ENCODE measurements around the gene GALNT2.

The GALNT2 gene

DNA sequence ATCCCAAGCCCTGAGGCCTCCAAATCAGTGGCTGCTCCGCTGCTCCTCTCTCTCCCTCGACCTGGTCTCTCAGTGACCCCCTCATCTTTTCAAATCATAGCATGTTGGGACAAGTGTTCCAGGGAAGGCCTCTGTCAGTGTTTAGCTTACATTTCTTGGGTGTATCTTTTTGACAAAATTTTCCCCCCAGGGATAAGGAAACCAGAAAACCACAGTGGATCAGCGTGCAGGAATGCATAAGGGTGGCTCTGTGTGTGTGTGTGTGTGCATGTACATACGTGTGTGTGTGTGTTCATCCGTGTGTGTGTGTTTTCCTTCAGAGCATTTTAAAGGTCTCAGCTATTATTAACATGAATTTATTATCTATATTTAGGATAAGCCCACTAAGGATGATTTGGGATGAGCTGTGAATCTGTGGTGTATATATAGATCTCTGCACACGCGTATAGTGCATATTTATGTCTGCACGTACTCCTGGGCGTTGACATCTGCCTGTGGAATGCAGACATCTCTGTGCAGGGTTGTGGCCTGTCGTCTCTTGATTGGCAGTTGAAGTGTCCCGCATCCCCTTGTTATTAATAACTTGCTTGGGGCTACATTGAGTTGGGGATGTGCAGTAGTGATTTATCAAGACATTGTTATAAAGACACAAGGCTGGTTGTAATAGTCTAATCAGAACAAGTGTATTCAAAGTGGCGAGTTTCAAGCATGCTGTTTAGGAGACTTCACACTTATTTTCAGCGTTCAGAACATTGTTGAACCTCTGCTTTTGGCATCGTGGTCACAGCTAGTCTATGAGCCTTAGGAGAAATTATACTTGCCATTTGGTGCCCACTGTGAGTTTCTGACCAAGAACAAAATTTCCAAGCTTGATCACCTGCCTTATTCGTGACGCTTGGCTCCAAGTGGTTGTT lies 55.6 kb downstream of the GALNT2 start:
- no peak for DNase-seq
- no CpG with 5 or more reads among the region's 16 CpGs for whole genome bisulfite sequencing (ENCODE audit: extremely low coverage, insufficient coverage, low lambda C conversion rate)
- H3K27ac ChIP-seq (ENCODE audit: low read depth, low read length) = no peak overlapping the region

DNA sequence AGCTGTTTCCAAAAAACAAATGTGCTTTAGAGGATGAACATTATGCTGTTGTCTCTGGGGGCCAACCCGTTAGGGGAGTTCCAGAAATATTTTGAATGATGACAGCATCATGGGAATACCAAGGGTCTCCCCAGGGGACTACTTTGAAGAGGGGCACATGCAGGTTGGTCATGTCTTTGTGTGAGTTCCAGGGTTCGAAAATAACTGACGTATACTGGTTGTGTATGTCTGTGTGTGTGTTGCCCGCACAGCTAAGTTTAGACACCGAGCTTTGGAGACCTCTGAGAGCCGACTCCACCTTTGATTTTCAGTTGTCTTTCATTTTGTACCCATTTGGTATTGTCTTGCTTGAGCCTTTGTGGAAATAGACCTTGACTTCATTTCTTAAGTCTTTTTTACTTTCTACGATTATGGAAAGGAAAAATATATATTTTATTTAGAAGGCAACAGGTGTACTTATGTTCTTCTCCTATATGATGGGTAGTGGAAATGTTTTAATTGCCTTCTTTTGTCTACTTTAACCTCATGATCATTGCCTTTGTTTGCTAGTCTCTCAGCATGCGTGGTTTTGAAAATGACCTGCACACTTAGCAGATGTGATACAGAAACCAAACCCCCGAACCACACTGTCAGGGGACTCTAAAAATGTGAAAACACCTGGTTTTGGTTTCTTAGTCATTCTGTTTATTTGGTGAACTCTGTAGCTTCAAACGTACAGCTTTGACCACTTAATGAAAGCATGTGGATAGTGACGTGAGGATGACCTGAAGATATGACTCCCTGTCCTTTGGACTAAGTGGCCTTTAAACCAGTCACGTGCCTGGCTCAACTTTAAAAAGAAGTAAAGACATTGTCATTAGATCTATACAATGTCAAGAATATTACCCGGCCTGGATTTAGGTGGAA lies 56.5 kb downstream of the GALNT2 start:
- Histone ChIP-seq H3K36me3 (ENCODE audit: control insufficient read depth, insufficient read depth, low read length) (no peaks in the 10 kb centered on the region), H3K9ac (ENCODE audit: low read length) (no peak overlapping the region), H2BK5ac (ENCODE audit: low read length) (no peak overlapping the region), H3K4ac (ENCODE audit: low read depth, low read length) (no peak overlapping the region), H3K56ac (ENCODE audit: low read length) (no peak overlapping the region), H3K4me3 (ENCODE audit: low read length) (no peak overlapping the region), H3K27ac (ENCODE audit: low read depth, low read length) (no peak overlapping the region), H3K79me1 (ENCODE audit: low read length) (no peaks in the 10 kb centered on the region), H2AK5ac (ENCODE audit: low read length) (no peak overlapping the region), H3K4me2 (ENCODE audit: low read length) (no peak overlapping the region), H3K79me2 (ENCODE audit: control insufficient read depth, insufficient read depth, low read length) (peaks cover 4% of the 10 kb centered on the region), H3K27me3 (ENCODE audit: insufficient read depth, low read length, poor library complexity) (no peaks in the 10 kb centered on the region), H3K23ac (ENCODE audit: low read length) (no peak overlapping the region), H3K18ac (ENCODE audit: low read length) (no peak overlapping the region), H4K5ac (ENCODE audit: low read length) (no peak overlapping the region), H4K8ac (ENCODE audit: low read depth, low read length) (no peak overlapping the region), H2BK15ac (replicated peaks; ENCODE audit: low read depth) (no peak overlapping the region), H3K4me1 (ENCODE audit: control insufficient read depth, low read depth, low read length) (peaks cover 8% of the 10 kb centered on the region), H2BK120ac (ENCODE audit: low read depth, low read length) (no peak overlapping the region)
- no peak for DNase-seq
- WGBS (ENCODE audit: extremely low coverage, insufficient coverage, low lambda C conversion rate) = no CpG with 5 or more reads among the region's 13 CpGs

More for the DNA sequence above, 55.6 kb downstream of the GALNT2 start:
- Histone ChIP-seq H2AK5ac (ENCODE audit: low read length) (no peak overlapping the region), H3K27me3 (ENCODE audit: insufficient read depth, low read length, poor library complexity) (no peaks in the 10 kb centered on the region), H3K4ac (ENCODE audit: low read depth, low read length) (no peak overlapping the region), H4K5ac (ENCODE audit: low read length) (no peak overlapping the region), H3K56ac (ENCODE audit: low read length) (no peak overlapping the region), H3K18ac (ENCODE audit: low read length) (no peak overlapping the region), H3K79me2 (ENCODE audit: control insufficient read depth, insufficient read depth, low read length) (peaks cover 3% of the 10 kb centered on the region), H4K8ac (ENCODE audit: low read depth, low read length) (no peak overlapping the region), H3K4me1 (ENCODE audit: control insufficient read depth, low read depth, low read length) (peaks cover 8% of the 10 kb centered on the region), H3K9ac (ENCODE audit: low read length) (no peak overlapping the region), H2BK15ac (replicated peaks; ENCODE audit: low read depth) (no peak overlapping the region), H2BK120ac (ENCODE audit: low read depth, low read length) (no peak overlapping the region), H3K4me2 (ENCODE audit: low read length) (no peak overlapping the region), H3K23ac (ENCODE audit: low read length) (no peak overlapping the region), H3K4me3 (ENCODE audit: low read length) (no peak overlapping the region), H3K36me3 (ENCODE audit: control insufficient read depth, insufficient read depth, low read length) (no peaks in the 10 kb centered on the region), H3K79me1 (ENCODE audit: low read length) (no peaks in the 10 kb centered on the region), H2BK5ac (ENCODE audit: low read length) (no peak overlapping the region)

DNA sequence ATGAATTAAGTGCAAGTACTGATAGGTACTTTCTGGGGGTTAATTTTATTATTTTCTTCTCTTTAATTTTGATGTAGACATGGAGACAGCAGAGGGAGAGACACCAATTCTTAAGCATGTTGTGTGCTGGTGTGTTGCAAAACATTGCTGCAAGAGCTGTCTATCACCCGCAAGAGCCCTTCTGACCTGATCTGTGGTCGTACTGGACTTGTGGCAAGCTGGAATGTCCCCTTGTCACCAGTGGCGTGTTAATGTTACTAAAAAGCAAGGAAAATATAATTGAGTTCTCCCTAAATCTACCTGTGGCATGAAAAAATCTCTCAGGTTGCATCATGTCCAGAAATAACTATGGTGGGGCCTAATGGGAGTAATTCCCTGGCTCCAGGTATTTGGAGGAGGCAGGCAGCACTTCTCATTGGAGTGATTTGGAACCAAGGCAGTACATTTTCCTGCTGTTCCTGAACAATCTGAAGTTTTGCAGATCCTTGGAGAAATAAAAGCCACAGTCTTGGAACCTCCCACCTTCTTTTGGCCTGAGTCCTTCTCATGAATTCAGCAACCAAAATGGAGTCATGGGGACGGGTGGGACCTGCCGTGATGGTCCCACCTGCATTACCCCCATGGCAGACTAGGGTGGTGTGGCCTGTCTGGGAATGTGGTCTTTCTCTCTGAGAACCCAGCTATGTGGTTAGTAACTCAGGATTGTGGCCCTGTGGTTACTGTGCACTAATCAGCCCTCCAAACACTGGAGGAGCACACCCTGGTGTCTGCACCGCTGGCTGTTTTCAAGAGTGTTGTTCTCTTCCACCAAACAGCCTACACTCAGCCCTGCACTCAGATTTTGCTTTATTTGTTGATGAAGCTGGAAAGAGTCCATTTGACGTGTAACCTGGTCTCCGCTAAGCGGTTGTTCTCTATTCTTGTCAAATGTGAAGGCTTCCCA lies 57.4 kb downstream of the GALNT2 start:
- Histone ChIP-seq H4K8ac (ENCODE audit: low read depth, low read length) (no peak overlapping the region), H3K4me1 (ENCODE audit: control insufficient read depth, low read depth, low read length) (peaks cover 8% of the 10 kb centered on the region), H3K36me3 (ENCODE audit: control insufficient read depth, insufficient read depth, low read length) (no peaks in the 10 kb centered on the region), H4K5ac (ENCODE audit: low read length) (no peak overlapping the region), H3K56ac (ENCODE audit: low read length) (no peak overlapping the region), H3K9ac (ENCODE audit: low read length) (no peak overlapping the region), H3K4me3 (ENCODE audit: low read length) (no peak overlapping the region), H3K27me3 (ENCODE audit: insufficient read depth, low read length, poor library complexity) (no peaks in the 10 kb centered on the region), H3K18ac (ENCODE audit: low read length) (no peak overlapping the region), H3K4me2 (ENCODE audit: low read length) (no peak overlapping the region), H3K27ac (ENCODE audit: low read depth, low read length) (no peak overlapping the region), H2BK15ac (replicated peaks; ENCODE audit: low read depth) (no peak overlapping the region), H3K23ac (ENCODE audit: low read length) (no peak overlapping the region), H3K79me1 (ENCODE audit: low read length) (no peaks in the 10 kb centered on the region), H3K4ac (ENCODE audit: low read depth, low read length) (no peak overlapping the region), H2BK120ac (ENCODE audit: low read depth, low read length) (no peak overlapping the region), H2AK5ac (ENCODE audit: low read length) (no peak overlapping the region), H3K79me2 (ENCODE audit: control insufficient read depth, insufficient read depth, low read length) (peaks cover 4% of the 10 kb centered on the region), H2BK5ac (ENCODE audit: low read length) (no peak overlapping the region)
- no CpG with 5 or more reads among the region's 9 CpGs for WGBS (ENCODE audit: extremely low coverage, insufficient coverage, low lambda C conversion rate)
- DNase-seq = no peak

DNA sequence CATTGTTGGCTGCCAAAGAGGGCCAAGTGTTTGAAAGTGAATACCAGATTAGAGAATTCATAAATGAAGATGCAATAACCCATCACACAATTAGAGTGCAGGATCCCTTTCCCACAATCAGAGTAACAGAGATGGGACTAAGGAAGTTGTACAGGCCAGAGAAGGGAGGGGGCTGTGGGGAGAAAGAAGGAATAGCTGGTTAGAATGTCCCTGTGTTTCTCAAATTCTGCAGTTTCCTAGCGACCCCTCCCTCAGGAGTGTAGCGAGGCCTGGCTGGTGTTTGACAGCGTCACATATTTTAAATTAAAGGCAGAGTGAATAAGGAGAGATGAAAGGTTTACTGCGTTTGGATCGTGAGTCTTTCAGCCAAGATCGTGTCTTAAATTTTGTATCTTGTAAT lies 58.1 kb downstream of the GALNT2 start:
- Histone ChIP-seq H3K4ac (ENCODE audit: low read depth, low read length) (no peak overlapping the region), H4K5ac (ENCODE audit: low read length) (no peak overlapping the region), H3K56ac (ENCODE audit: low read length) (no peak overlapping the region), H3K27me3 (ENCODE audit: insufficient read depth, low read length, poor library complexity) (no peaks in the 10 kb centered on the region), H3K23ac (ENCODE audit: low read length) (no peak overlapping the region), H2AK5ac (ENCODE audit: low read length) (no peak overlapping the region), H3K9ac (ENCODE audit: low read length) (no peak overlapping the region), H3K36me3 (ENCODE audit: control insufficient read depth, insufficient read depth, low read length) (no peaks in the 10 kb centered on the region), H3K27ac (ENCODE audit: low read depth, low read length) (no peak overlapping the region), H3K18ac (ENCODE audit: low read length) (no peak overlapping the region), H3K4me3 (ENCODE audit: low read length) (no peak overlapping the region), H3K4me2 (ENCODE audit: low read length) (no peak overlapping the region), H2BK120ac (ENCODE audit: low read depth, low read length) (no peak overlapping the region), H3K79me2 (ENCODE audit: control insufficient read depth, insufficient read depth, low read length) (peaks cover 4% of the 10 kb centered on the region), H4K8ac (ENCODE audit: low read depth, low read length) (no peak overlapping the region), H3K4me1 (ENCODE audit: control insufficient read depth, low read depth, low read length) (peaks cover 8% of the 10 kb centered on the region), H3K79me1 (ENCODE audit: low read length) (peaks cover 2% of the 10 kb centered on the region), H2BK15ac (replicated peaks; ENCODE audit: low read depth) (no peak overlapping the region), H2BK5ac (ENCODE audit: low read length) (no peak overlapping the region)
- WGBS (ENCODE audit: extremely low coverage, insufficient coverage, low lambda C conversion rate) = no CpG with 5 or more reads among the region's 6 CpGs
- DNase-seq = no peak

Data from mesendoderm (in vitro differentiated cells).